B cell (primary cell): ENCODE data around the gene LBH. TPM values are rescaled to one million over a fixed set of nuclear protein-coding genes. Genes with fewer than 3 reads are reported as not detected.

ENCODE experiments used
- ATAC-seq: fragments of 200-7000 bp; cut with Tn5 transposase; one replicate; pipeline ENCODE4 v1.10.0; 2021; ENCODE audit warnings: low read depth, mild to moderate bottlenecking, moderate number of reproducible peaks, moderate library complexity
- CTCF ChIA-PET: fragments of 350-600 bp; sonication (Branson Sonifier 250); formaldehyde crosslinking; loops from one replicate; lab custom pipeline; 2021; ENCODE audit warnings: antibody characterized with exemption, inconsistent platforms; lab: Charles Lee
- POLR2A ChIA-PET: fragments of 350-600 bp; sonication (Branson Sonifier 250); formaldehyde crosslinking; loops from one replicate; lab custom pipeline; 2021; ENCODE audit warnings: antibody characterized with exemption; lab: Charles Lee
- DNase-seq: peaks from one replicate; pipeline ENCODE4 v3.0.0; 2013
- H2AFZ ChIP-seq: 2 replicates; pipeline ENCODE4 v1.6.1; 2012; ENCODE audit warnings: mild to moderate bottlenecking, low read depth, low read length; ENCODE audit not compliant: insufficient read depth, poor library complexity, severe bottlenecking
- H3K27ac ChIP-seq, 2 donors: 1 replicate in 1 of 2; 2 replicates in 1 of 2; pipeline ENCODE4 v1.5.1; 2012 to 2013; ENCODE audit warnings: low read length in 2 of 2, mild to moderate bottlenecking in 2 of 2, moderate library complexity in 1 of 2
- H3K27me3 ChIP-seq, 4 experiments: fragments of 200-600 bp in 1 of 4; sonication (generic) in 1 of 4; replicated peaks in 1 of 4; 1 replicate in 2 of 4; 2 replicates in 2 of 4; pipeline versions ENCODE4 v1.6.1 to v1.7.0; 2013 to 2016; ENCODE audit warnings: low read length in 3 of 4, mild to moderate bottlenecking in 2 of 4, mixed read lengths in 1 of 4, moderate library complexity in 1 of 4; ENCODE audit not compliant: insufficient read depth in 4 of 4, control insufficient read depth in 3 of 4; ENCODE audit errors: control extremely low read depth in 1 of 4
- H3K36me3 ChIP-seq, 2 experiments: replicated peaks in 1 of 2; 1 replicate in 1 of 2; 2 replicates in 1 of 2; pipeline versions ENCODE4 v1.6.1 to v1.7.1; 2013; ENCODE audit warnings: low read length in 1 of 2; ENCODE audit not compliant: insufficient read depth in 2 of 2, control insufficient read depth in 1 of 2; ENCODE audit errors: control extremely low read depth in 1 of 2, extremely low read depth in 1 of 2
- H3K4me1 ChIP-seq, 2 donors: fragments of 200-600 bp in 1 of 2; sonication (generic) in 1 of 2; 1 replicate in 1 of 2; 2 replicates in 1 of 2; pipeline versions ENCODE4 v1.5.1 to v1.6.1; 2013 to 2017; ENCODE audit warnings: low read length in 2 of 2; ENCODE audit not compliant: control insufficient read depth in 2 of 2, insufficient read depth in 2 of 2
- H3K4me2 ChIP-seq: replicated peaks from 2 replicates; pipeline ENCODE3; 2012; ENCODE audit warnings: mild to moderate bottlenecking, low read depth, low read length; ENCODE audit not compliant: poor library complexity, severe bottlenecking
- H3K4me3 ChIP-seq, 5 experiments: fragments of 200-600 bp in 1 of 5; sonication (generic) in 1 of 5; 1 replicate in 3 of 5; 2 replicates in 2 of 5; pipeline versions ENCODE4 v1.5.1 to v1.7.0; 2011 to 2016; ENCODE audit warnings: low read length in 4 of 5, mild to moderate bottlenecking in 4 of 5, low read depth in 2 of 5, control low read depth in 1 of 5, moderate library complexity in 1 of 5; ENCODE audit not compliant: insufficient read depth in 1 of 5; ENCODE audit errors: control extremely low read depth in 1 of 5, extremely low read depth in 1 of 5
- H3K79me2 ChIP-seq: fragments of 200-600 bp; sonication (generic); one replicate; pipeline ENCODE4 v1.6.0; 2016; ENCODE audit warnings: low read length; ENCODE audit not compliant: control insufficient read depth, insufficient read depth
- H3K9ac ChIP-seq: fragments of 200-600 bp; sonication (generic); 2 replicates; pipeline ENCODE4 v1.6.1; 2017; ENCODE audit warnings: mild to moderate bottlenecking, low read length, moderate library complexity
- H3K9me3 ChIP-seq, 3 donors: one replicate each; pipeline versions ENCODE4 v1.6.1 to v1.7.1; 2013; ENCODE audit warnings: low read length in 2 of 3; ENCODE audit not compliant: control insufficient read depth in 2 of 3, insufficient read depth in 1 of 3; ENCODE audit errors: control extremely low read depth in 1 of 3
- H4K20me1 ChIP-seq: 2 replicates; pipeline ENCODE4 v1.6.0; 2012; ENCODE audit warnings: mild to moderate bottlenecking, low read length; ENCODE audit not compliant: insufficient read depth, control insufficient read depth, poor library complexity, severe bottlenecking
- H3K27ac Mint-ChIP-seq: one replicate; pipeline ENCODE4 v1.8.0; 2021; ENCODE audit warnings: mixed read lengths
- H3K27me3 Mint-ChIP-seq: one replicate; pipeline ENCODE4 v1.8.0; 2021; ENCODE audit warnings: mixed read lengths
- H3K4me1 Mint-ChIP-seq: one replicate; pipeline ENCODE4 v1.8.0; 2021; ENCODE audit warnings: mixed read lengths
- H3K4me3 Mint-ChIP-seq: one replicate; pipeline ENCODE4 v1.8.0; 2021; ENCODE audit warnings: mixed read lengths
- H3K9me3 Mint-ChIP-seq: one replicate; pipeline ENCODE4 v1.8.0; 2022; ENCODE audit warnings: mixed read lengths; ENCODE audit not compliant: insufficient read depth
- CTCF ChIP-seq: fragments of 200-600 bp; IDR thresholded peaks from one replicate; pipeline ENCODE4 v1.8.0; 2022; ENCODE audit warnings: antibody characterized with exemption, mild to moderate bottlenecking
- EZH2 ChIP-seq: IDR thresholded peaks from 2 replicates; pipeline ENCODE4 v1.6.1; 2012; ENCODE audit warnings: borderline replicate concordance, low read depth, mild to moderate bottlenecking, moderate library complexity, low read length; ENCODE audit not compliant: insufficient read depth, poor library complexity, severe bottlenecking
- WGBS: methylation state at CpG from one replicate; pipeline ENCODE4 v1.1.5; 2013; ENCODE audit warnings: missing lambda C conversion rate; ENCODE audit not compliant: insufficient coverage; 5-methylcytosine and 5-hydroxymethylcytosine counted together
- intact Hi-C: fragments of 100-400 bp; cut with micrococcal nuclease; formaldehyde crosslinking; loops from one replicate; pipeline ENCODE4 v1.10.0; 2022
- polyA plus RNA-seq: library from polyadenylated mRNA; depleted of rRNA; stranded (reverse); fragments of >200 nt; gene quantifications from 2 replicates; pipeline ENCODE4 v1.2.3, GENCODE V29; 2012
- total RNA-seq, 2 donors: library from RNA; stranded (reverse); fragments of 120-200 nt in 1 of 2; gene quantifications; 1 replicate in 1 of 2; 2 replicates in 1 of 2; pipeline versions ENCODE4 v1.2.3 to v1.2.4, GENCODE V29; 2013 to 2022

LBH gene
- total and polyA plus RNA-seq, 2 donors (not counting 1 experiment from before 2014, with no cell fraction given): 158 to 201 TPM

- no peak overlapping the region for H3K4me2 ChIP-seq
- TF ChIP-seq CTCF: no peak
- Mint-ChIP-seq H3K4me3 (no peak overlapping the region), H3K27ac (no peak overlapping the region), H3K9me3 (no peaks in the 10 kb centered on the region), H3K4me1 (no peaks in the 10 kb centered on the region), H3K27me3 (no peaks in the 10 kb centered on the region)
- 84% methylated on average over 5 of the region's 6 CpGs for WGBS
- H3K36me3 ChIP-seq: no peaks in the 10 kb centered on the region
- H3K27ac ChIP-seq: no peak overlapping the region
- peaks cover 0 to 3% (median 0%) of the 10 kb centered on the region in 3 donors for H3K9me3 ChIP-seq
- H3K9ac ChIP-seq: no peak overlapping the region
- no peaks in the 10 kb centered on the region for H3K27me3 ChIP-seq
- DNase-seq (no peak), ATAC-seq (no peak)
- H3K79me2 ChIP-seq: no peaks in the 10 kb centered on the region
- H3K4me1 ChIP-seq: no peaks in the 10 kb centered on the region
- H4K20me1 ChIP-seq: no peaks in the 10 kb centered on the region
- ChIA-PET CTCF (interaction anchor here (1.5 kb wide), 1 partner anchor 9 kb away, joined by 4 read pairs; no protein-coding TSS in a partner anchor), POLR2A (no interaction called here)
- no peak overlapping the region for H2AFZ ChIP-seq
- intact Hi-C loops: no loop called here
- no peak overlapping the region for H3K4me3 ChIP-seq
Observed at GRCh38 chr2:30197570-30198192, 33.7 kb upstream of the LBH start.

DNA sequence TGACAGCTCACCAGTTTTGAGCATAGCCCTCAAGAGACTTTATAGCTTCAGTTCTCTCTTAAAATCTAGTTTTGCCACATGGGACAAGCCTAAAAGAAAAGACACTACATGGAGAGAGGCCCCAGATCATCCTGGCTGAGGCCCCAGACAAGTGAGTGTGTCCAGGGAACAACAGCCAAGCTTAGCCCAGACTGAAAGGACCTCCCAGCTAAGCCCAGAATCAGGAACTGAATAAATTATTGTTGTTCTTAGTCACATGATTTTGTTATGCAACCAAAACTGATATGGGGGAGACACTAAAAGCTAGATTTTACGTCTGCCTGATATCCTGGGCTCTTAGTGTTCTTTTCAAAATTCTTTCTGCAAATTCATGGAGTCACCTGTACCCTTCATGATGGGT lies 29.3 kb upstream of the LBH start:
- no CpG with 5 or more reads among the region's 1 CpG for WGBS
- Histone ChIP-seq H2AFZ (no peak overlapping the region), H3K4me1 (no peaks in the 10 kb centered on the region), H3K9me3 (no peaks in the 10 kb centered on the region), H3K4me2 (no peak overlapping the region), H3K27ac (no peak overlapping the region), H3K27me3 (no peaks in the 10 kb centered on the region), H3K4me3 (no peak overlapping the region), H4K20me1 (no peaks in the 10 kb centered on the region), H3K9ac (no peak overlapping the region), H3K36me3 (no peaks in the 10 kb centered on the region), H3K79me2 (no peaks in the 10 kb centered on the region)
- ATAC-seq (no peak), DNase-seq (no peak)
- intact Hi-C loops: no loop called here
- TF ChIP-seq EZH2 (no peak), CTCF (no peak)
- H3K9me3 Mint-ChIP-seq: no peaks in the 10 kb centered on the region
- no peaks in the 10 kb centered on the region for H3K27me3 Mint-ChIP-seq
- no peak overlapping the region for H3K4me3 Mint-ChIP-seq
- H3K4me1 Mint-ChIP-seq: no peaks in the 10 kb centered on the region
- no peak overlapping the region for H3K27ac Mint-ChIP-seq
- ChIA-PET POLR2A (no interaction called here), CTCF (interaction anchor here (1.0 to 2.8 kb wide), 6 partner anchors 10 to 511 kb away, joined by 3 to 20 read pairs (median 6); no protein-coding TSS in a partner anchor)
